Kidney epithelial cell (primary cell): ENCODE measurements around the gene GZMB. TPM values are rescaled to one million over a fixed set of nuclear protein-coding genes. Genes with fewer than 3 reads are reported as not detected.

Experiments
- DNase-seq: peaks from one replicate; pipeline ENCODE4 v3.0.0-alpha.2; 2010; ENCODE audit warnings: low read depth
- H3K27me3 ChIP-seq: 2 replicates; pipeline ENCODE4 v1.6.0; 2011; ENCODE audit warnings: low read length; ENCODE audit not compliant: control insufficient read depth, insufficient read depth
- H3K36me3 ChIP-seq: 2 replicates; pipeline ENCODE4 v1.5.1; 2011; ENCODE audit warnings: low read length; ENCODE audit not compliant: control insufficient read depth, insufficient read depth
- H3K4me3 ChIP-seq: 2 replicates; pipeline ENCODE4 v1.5.1; 2011; ENCODE audit warnings: low read depth, mild to moderate bottlenecking, control low read depth, low read length
- CTCF ChIP-seq: IDR thresholded peaks from 2 replicates; pipeline ENCODE4 v1.5.1; 2011; ENCODE audit warnings: mild to moderate bottlenecking, moderate library complexity, low read length, control low read depth, inconsistent platforms; ENCODE audit not compliant: insufficient read depth, poor library complexity, severe bottlenecking
- total RNA-seq: library from RNA; depleted of rRNA; stranded (reverse); fragments of >200 nt; gene quantifications from 2 replicates; pipeline ENCODE4 v1.2.3, GENCODE V29; 2015

GZMB gene
- total RNA-seq, 1 donor from 2014 or later: not detected

GRCh38 chr14:24612196-24612595 lies 21.8 kb downstream of the GZMB start:
- Histone ChIP-seq H3K27me3 (no peaks in the 10 kb centered on the region), H3K4me3 (no peak overlapping the region), H3K36me3 (no peaks in the 10 kb centered on the region)
- no peak for TF ChIP-seq CTCF
- no peak for DNase-seq

DNA sequence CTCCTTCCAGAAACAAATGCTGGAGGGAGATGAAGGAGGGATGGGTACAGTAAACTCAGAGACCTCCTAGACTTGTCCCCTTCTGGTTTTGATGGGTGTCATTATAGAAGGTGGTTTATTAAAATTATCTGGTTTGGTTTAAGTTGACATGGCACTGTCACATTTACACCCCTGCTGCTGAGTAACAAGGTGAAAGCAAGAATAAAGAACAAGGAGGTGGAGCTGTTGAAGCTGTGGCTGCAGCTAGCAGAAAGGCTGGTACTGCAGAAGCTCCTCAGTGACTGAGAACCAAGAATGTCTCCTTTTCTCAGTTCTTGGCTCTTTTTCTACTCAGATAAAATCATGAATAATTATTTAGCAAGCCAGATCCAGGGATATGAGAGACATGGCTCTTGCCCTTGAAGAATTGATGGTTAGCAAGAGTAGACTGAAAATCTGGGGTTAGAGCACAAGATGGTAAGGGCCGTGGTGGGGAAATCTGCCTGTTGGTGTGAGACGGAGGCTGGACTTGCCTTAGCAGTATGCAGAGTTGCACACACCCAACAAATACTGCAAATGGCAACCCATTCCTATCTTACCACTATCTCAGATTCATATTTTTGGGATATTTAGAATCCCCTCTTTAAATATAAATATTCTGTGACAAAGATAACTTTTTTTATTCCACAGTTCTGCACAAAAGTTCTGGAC lies 24.2 kb downstream of the GZMB start, which contains the start of gene GZMH:
GZMH (minus strand) TSS at position 31 of the 690 bp plus-strand sequence. CDS start 72 bp downstream, outside the sequence.
- Histone ChIP-seq H3K27me3 (no peaks in the 10 kb centered on the region), H3K36me3 (no peaks in the 10 kb centered on the region), H3K4me3 (no peak within 1 kb of the TSS)
- no peak for DNase-seq
- TF ChIP-seq CTCF: no peak

- H3K4me3 ChIP-seq: no peak overlapping the region
- H3K27me3 ChIP-seq: no peaks in the 10 kb centered on the region
- no peak for TF ChIP-seq CTCF
- DNase-seq: no peak
- H3K36me3 ChIP-seq: no peaks in the 10 kb centered on the region
Observed at GRCh38 chr14:24607635-24608514, 26.1 kb downstream of the GZMB start.

DNA sequence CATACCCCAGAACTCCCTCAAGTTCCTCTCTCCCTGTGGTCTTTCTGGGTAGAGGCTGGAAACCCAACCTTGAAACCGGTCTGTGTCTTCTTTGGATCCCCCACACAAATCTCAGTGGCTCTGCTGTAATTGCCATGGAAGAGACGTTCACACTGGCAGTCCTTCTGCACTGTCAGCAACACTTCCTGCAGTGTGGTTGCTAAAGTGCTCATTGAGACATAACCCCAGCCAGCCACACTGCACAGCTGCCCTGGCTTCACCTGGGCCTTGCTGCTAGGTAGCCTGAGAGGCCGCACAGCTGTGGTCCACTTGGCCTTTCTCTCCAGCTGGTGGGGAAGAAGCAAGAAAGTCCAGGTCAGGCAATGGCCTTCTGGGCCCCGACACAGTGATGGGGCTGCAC lies 26.9 kb downstream of the GZMB start:
- Histone ChIP-seq H3K36me3 (no peaks in the 10 kb centered on the region), H3K27me3 (no peaks in the 10 kb centered on the region), H3K4me3 (no peak overlapping the region)
- TF ChIP-seq CTCF: no peak
- no peak for DNase-seq

- TF ChIP-seq CTCF: no peak
- H3K4me3 ChIP-seq: no peak overlapping the region
- H3K27me3 ChIP-seq: no peaks in the 10 kb centered on the region
- no peak for DNase-seq
- H3K36me3 ChIP-seq: no peaks in the 10 kb centered on the region
Observed at GRCh38 chr14:24606297-24606696, 27.7 kb downstream of the GZMB start.
